Measurements from ENCODE around the gene GAB2. TPM values are rescaled to one million over a fixed set of nuclear protein-coding genes. Genes with fewer than 3 reads are reported as not detected.

The GAB2 gene
- total and polyA plus RNA-seq, 2 of the 13 experiments (the other 11 are each of a cell fraction or from before 2014, with no cell fraction given) = 4.1 to 8.6 TPM

DNA sequence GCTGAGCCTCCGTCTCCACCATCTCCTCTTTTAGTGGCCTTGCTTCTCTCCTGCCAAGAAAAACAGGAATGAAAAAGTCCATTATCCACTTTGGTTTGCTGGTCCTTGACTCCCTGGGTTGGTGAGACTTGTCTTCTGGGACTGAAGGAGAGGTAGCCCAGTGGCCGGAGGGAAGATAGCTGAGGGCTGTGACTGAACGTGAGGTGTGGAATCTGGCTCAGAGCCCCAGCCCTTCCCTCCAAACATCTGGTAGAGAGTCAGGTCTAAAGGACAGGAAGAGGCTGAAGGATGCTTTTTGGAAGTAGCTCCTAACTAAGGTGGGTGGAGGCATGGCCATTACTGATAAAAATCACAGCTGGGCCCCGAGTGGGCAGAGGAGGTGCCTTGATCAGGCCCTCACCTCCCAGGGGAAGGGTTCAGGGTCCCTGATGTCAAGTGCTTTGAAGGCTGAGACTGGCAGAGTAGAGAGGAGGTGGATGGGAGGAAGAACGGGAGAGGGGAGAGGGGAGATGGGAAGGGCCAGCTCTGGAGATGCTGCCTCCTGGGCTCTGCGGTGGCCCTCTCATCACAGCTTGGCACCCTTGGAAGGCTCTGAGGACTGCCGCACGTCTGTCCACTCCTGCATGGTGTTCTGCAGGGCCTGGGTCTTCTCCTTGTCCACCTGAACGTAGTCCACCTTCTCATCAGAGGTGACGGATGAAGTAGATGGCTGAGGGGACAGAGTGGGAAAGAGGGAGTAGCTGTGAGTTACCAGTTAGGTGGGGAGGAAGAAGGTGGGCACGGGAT, 198.7 kb downstream of the GAB2 start:
- H3K4me1 ChIP-seq (ENCODE audit: insufficient read depth, low read length) = peaks cover 11% of the 10 kb centered on the region
- no peaks in the 10 kb centered on the region for H4K20me1 ChIP-seq (ENCODE audit: insufficient read depth, low read length)
- H3K9ac ChIP-seq (ENCODE audit: insufficient read depth, low read depth, low read length) = no peak overlapping the region
- TF ChIP-seq DR1 (CRISPR knock-in tag; IDR thresholded peaks at IDR 0.05) = no peak
- no peak for TF ChIP-seq RORA (CRISPR knock-in tag; IDR thresholded peaks at IDR 0.05)
- TF ChIP-seq U2AF2 (IDR thresholded peaks at IDR 0.05; ENCODE audit: low read depth, low read length) = no peak
- TF ChIP-seq ZNF121 (CRISPR knock-in tag; IDR thresholded peaks at IDR 0.05) = no peak
- TF ChIP-seq, protein P1, sequence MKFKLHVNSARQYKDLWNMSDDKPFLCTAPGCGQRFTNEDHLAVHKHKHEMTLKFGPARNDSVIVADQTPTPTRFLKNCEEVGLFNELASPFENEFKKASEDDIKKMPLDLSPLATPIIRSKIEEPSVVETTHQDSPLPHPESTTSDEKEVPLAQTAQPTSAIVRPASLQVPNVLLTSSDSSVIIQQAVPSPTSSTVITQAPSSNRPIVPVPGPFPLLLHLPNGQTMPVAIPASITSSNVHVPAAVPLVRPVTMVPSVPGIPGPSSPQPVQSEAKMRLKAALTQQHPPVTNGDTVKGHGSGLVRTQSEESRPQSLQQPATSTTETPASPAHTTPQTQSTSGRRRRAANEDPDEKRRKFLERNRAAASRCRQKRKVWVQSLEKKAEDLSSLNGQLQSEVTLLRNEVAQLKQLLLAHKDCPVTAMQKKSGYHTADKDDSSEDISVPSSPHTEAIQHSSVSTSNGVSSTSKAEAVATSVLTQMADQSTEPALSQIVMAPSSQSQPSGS (CRISPR knock-in tag; IDR thresholded peaks at IDR 0.05) = no peak
- no peak for TF ChIP-seq ZNF20 (CRISPR knock-in tag; IDR thresholded peaks at IDR 0.05)
- no peak for TF ChIP-seq ZNF263 (CRISPR knock-in tag; IDR thresholded peaks at IDR 0.05)
- no peak for TF ChIP-seq ZNF350 (CRISPR knock-in tag; IDR thresholded peaks at IDR 0.05; ENCODE audit: borderline replicate concordance, low read depth)
- TF ChIP-seq ZBTB38 (CRISPR knock-in tag; IDR thresholded peaks at IDR 0.05) = no peak
- no peak for TF ChIP-seq HNRNPH1 (optimal IDR thresholded peaks at IDR 0.05; ENCODE audit: low read depth, low read length)
- TF ChIP-seq ZZZ3 (CRISPR knock-in tag; IDR thresholded peaks at IDR 0.05; ENCODE audit: borderline replicate concordance) = no peak
- TF ChIP-seq FOXP1 (IDR thresholded peaks at IDR 0.05) = no peak
- no peak for TF ChIP-seq FOXP1 (CRISPR knock-in tag; IDR thresholded peaks at IDR 0.05)
- no peak for TF ChIP-seq ZNF557 (CRISPR knock-in tag; IDR thresholded peaks at IDR 0.05)
- TF ChIP-seq SALL2 (CRISPR knock-in tag; IDR thresholded peaks at IDR 0.05) = no peak
- TF ChIP-seq, protein P2, sequence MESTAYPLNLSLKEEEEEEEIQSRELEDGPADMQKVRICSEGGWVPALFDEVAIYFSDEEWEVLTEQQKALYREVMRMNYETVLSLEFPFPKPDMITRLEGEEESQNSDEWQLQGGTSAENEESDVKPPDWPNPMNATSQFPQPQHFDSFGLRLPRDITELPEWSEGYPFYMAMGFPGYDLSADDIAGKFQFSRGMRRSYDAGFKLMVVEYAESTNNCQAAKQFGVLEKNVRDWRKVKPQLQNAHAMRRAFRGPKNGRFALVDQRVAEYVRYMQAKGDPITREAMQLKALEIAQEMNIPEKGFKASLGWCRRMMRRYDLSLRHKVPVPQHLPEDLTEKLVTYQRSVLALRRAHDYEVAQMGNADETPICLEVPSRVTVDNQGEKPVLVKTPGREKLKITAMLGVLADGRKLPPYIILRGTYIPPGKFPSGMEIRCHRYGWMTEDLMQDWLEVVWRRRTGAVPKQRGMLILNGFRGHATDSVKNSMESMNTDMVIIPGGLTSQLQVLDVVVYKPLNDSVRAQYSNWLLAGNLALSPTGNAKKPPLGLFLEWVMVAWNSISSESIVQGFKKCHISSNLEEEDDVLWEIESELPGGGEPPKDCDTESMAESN (CRISPR knock-in tag; conservative IDR thresholded peaks at IDR 0.05) = no peak
- TF ChIP-seq RAD21 (CRISPR knock-in tag; IDR thresholded peaks at IDR 0.05) = no peak
- TF ChIP-seq KDM1A (CRISPR knock-in tag; IDR thresholded peaks at IDR 0.05) = no peak
- no peak overlapping the region for H2AFZ ChIP-seq (ENCODE audit: low read length)
- FAIRE-seq (no peak), DNase-seq (ENCODE audit: low spot score) (no peak), ATAC-seq (no peak)
- H3K4me2 ChIP-seq (ENCODE audit: low read depth, low read length) = no peak overlapping the region
- H3K4me3 ChIP-seq (replicated peaks in 1 of 3; ENCODE audit: insufficient read depth in 1 of 3, low read depth in 2 of 3, low read length in 3 of 3) = no peak overlapping the region
- H3K9me3 ChIP-seq (ENCODE audit: low read length) = no peaks in the 10 kb centered on the region
- in situ Hi-C loops (cut with HindIII; ENCODE audit: extremely low pct_ligation_motif_present, low pct_unique_long_range_greater_than_20kb) = no loop called here
- 94% methylated on average over 11 of the region's 11 CpGs for WGBS (ENCODE audit: low lambda C conversion rate)
- intact Hi-C loops (cut with micrococcal nuclease; ENCODE audit: unreplicated experiment) = no loop called here
- BruUV-seq (replicated peaks) = no TSS peak
- no peak overlapping the region for H3K27ac ChIP-seq (ENCODE audit: extremely low read length, insufficient read depth, low read length)
- CTCF ChIA-PET (ENCODE audit: low intra/inter-chr PET ratio, low total read pairs) = no interaction called here
- peaks cover 25 to 45% of the 10 kb centered on the region in 2 experiments; a peak in 4 of 5 replicates for H3K36me3 ChIP-seq (replicated peaks in 1 of 2; ENCODE audit: control insufficient read depth in 1 of 2, insufficient read depth in 2 of 2, low read length in 2 of 2)
- no peaks in the 10 kb centered on the region for H3K79me2 ChIP-seq (ENCODE audit: insufficient read depth, low read length)
- H3K27me3 ChIP-seq (ENCODE audit: control insufficient read depth in 1 of 2, insufficient read depth in 2 of 2, low read length in 2 of 2) = no peaks in the 10 kb centered on the region
- POLR2A ChIA-PET = no interaction called here
